Activated CD4-positive, alpha-beta T cell treated with anti-CD3 and anti-CD28 coated beads for 36 hours (primary cell): ENCODE measurements around the gene TP53. TPM values are rescaled to one million over a fixed set of nuclear protein-coding genes. Genes with fewer than 3 reads are reported as not detected.
"Not testable (repeated sequence)": the region's sequence is repeated elsewhere in the genome, so short reads cannot be mapped to it uniquely, and the experiment has no call there.

ENCODE experiments used
- ATAC-seq: fragments of 200-7000 bp; cut with Tn5 transposase; one replicate; pipeline ENCODE4 v1.10.0; 2021; ENCODE audit warnings: mild to moderate bottlenecking, moderate library complexity
- CTCF ChIA-PET: fragments of 350-600 bp; sonication (Branson Sonifier 250); formaldehyde crosslinking; loops from one replicate; lab custom pipeline; 2021; ENCODE audit warnings: antibody characterized with exemption; lab: Charles Lee
- POLR2A ChIA-PET: fragments of 350-600 bp; sonication (Branson Sonifier 250); formaldehyde crosslinking; loops from one replicate; lab custom pipeline; 2021; ENCODE audit warnings: antibody characterized with exemption, inconsistent platforms; lab: Charles Lee
- DNase-seq: peaks from one replicate; pipeline ENCODE4 v3.0.0-alpha.2; 2020
- H3K27ac Mint-ChIP-seq: one replicate; pipeline ENCODE4 v1.8.0; 2021; ENCODE audit warnings: mixed read lengths
- H3K27me3 Mint-ChIP-seq: one replicate; pipeline ENCODE4 v1.8.0; 2021; ENCODE audit warnings: mixed read lengths
- H3K36me3 Mint-ChIP-seq: one replicate; pipeline ENCODE4 v1.8.0; 2021; ENCODE audit warnings: low read depth, mixed read lengths
- H3K4me1 Mint-ChIP-seq: one replicate; pipeline ENCODE4 v1.8.0; 2021; ENCODE audit warnings: mixed read lengths
- H3K4me3 Mint-ChIP-seq: one replicate; pipeline ENCODE4 v1.8.0; 2021; ENCODE audit warnings: mild to moderate bottlenecking, moderate library complexity, mixed read lengths
- H3K9me3 Mint-ChIP-seq: one replicate; pipeline ENCODE4 v1.8.0; 2021; ENCODE audit warnings: low read depth, mixed read lengths
- intact Hi-C, 2 experiments: fragments of 100-400 bp; cut with DNase I in 1 of 2; cut with micrococcal nuclease in 1 of 2; formaldehyde crosslinking; loops; one replicate each; pipeline versions ENCODE4 v1.14.2 to v1.15.1; 2022 to 2024; cut with DNase I, micrococcal nuclease
- total RNA-seq, 2 experiments: library from RNA; stranded (reverse); gene quantifications; one replicate each; pipeline ENCODE4 v1.2.3, GENCODE V29; 2021

Gene TP53
- total RNA-seq, 2 experiments from 2014 or later: 127 to 165 TPM

- Mint-ChIP-seq H3K4me1 (peaks cover 17% of the 10 kb centered on the region), H3K9me3 (no peaks in the 10 kb centered on the region), H3K36me3 (no peaks in the 10 kb centered on the region), H3K4me3 (peak within 1 kb of the TSS; percentile 62), H3K27ac (no peak within 1 kb of the TSS), H3K27me3 (peaks cover 42% of the 10 kb centered on the region)
- peak; percentile 82 for DNase-seq
- intact Hi-C loops: loop anchor here in 1 of 2 experiments (1.0 kb wide), 1 partner anchor 23 kb away; the partner anchor contains the start of gene SAT2
- CTCF ChIA-PET: interaction anchor here (0.6 to 1.3 kb wide), 6 partner anchors 16 to 55 kb away, joined by 3 to 9 read pairs (median 3); partner anchors contain the start of gene TP53
- ATAC-seq: peak; percentile 92
- POLR2A ChIA-PET: interaction anchor here (0.5 to 1.8 kb wide), 6 partner anchors 9 to 80 kb away, joined by 4 to 8 read pairs (median 6); partner anchors contain the start of genes FXR2 and TP53
Observed at GRCh38 chr17:7650509-7651096, 36.7 kb downstream of the TP53 start, which contains the start of gene ATP1B2. Gene ATP1B2 (plus strand): TSS chr17:7650926. CDS start chr17:7651519, 593 bp downstream.

GRCh38 chr17:7647018-7647417 is 40.3 kb downstream of the TP53 start:
- DNase-seq (no peak), ATAC-seq (no peak)
- no peaks in the 10 kb centered on the region for H3K36me3 Mint-ChIP-seq
- H3K4me1 Mint-ChIP-seq: peaks cover 25% of the 10 kb centered on the region
- H3K9me3 Mint-ChIP-seq: no peaks in the 10 kb centered on the region
- no peak overlapping the region for H3K27ac Mint-ChIP-seq
- no peak overlapping the region for H3K4me3 Mint-ChIP-seq
- CTCF ChIA-PET: interaction anchor here (0.6 to 1.6 kb wide), 3 partner anchors 15 to 43 kb away, joined by 3 to 5 read pairs (median 4); no protein-coding TSS in a partner anchor
- POLR2A ChIA-PET: no interaction called here
- H3K27me3 Mint-ChIP-seq: peaks cover 29% of the 10 kb centered on the region
- intact Hi-C loops: no loop called here

GRCh38 chr17:7646457-7646856 is 40.8 kb downstream of the TP53 start:
- ATAC-seq (no peak), DNase-seq (no peak)
- Mint-ChIP-seq H3K9me3 (no peaks in the 10 kb centered on the region), H3K4me1 (peaks cover 23% of the 10 kb centered on the region), H3K27me3 (peaks cover 26% of the 10 kb centered on the region), H3K4me3 (no peak overlapping the region), H3K36me3 (no peaks in the 10 kb centered on the region), H3K27ac (no peak overlapping the region)
- intact Hi-C loops: no loop called here
- ChIA-PET CTCF (interaction anchor here (0.7 to 1.6 kb wide), 4 partner anchors 14 to 152 kb away, joined by 3 to 5 read pairs (median 4); no protein-coding TSS in a partner anchor), POLR2A (no interaction called here)

- ChIA-PET POLR2A (no interaction called here), CTCF (no interaction called here)
- Mint-ChIP-seq H3K27me3 (peaks cover 12% of the 10 kb centered on the region), H3K36me3 (no peaks in the 10 kb centered on the region), H3K4me3 (no peak overlapping the region), H3K4me1 (peaks cover 10% of the 10 kb centered on the region), H3K27ac (no peak overlapping the region), H3K9me3 (no peaks in the 10 kb centered on the region)
- peak; percentile 79 for ATAC-seq
- peak; percentile 18 for DNase-seq
- intact Hi-C loops: no loop called here
Observed at GRCh38 chr17:7644775-7645174, 42.5 kb downstream of the TP53 start.

- CTCF ChIA-PET: interaction anchor here (0.6 to 3.8 kb wide), 6 partner anchors 10 to 58 kb away, joined by 3 to 20 read pairs (median 4); partner anchors contain the start of genes MPDU1, SAT2, SHBG and TP53
- H3K36me3 Mint-ChIP-seq, H3K4me1 Mint-ChIP-seq, H3K27ac Mint-ChIP-seq, H3K27me3 Mint-ChIP-seq, intact Hi-C loops, H3K9me3 Mint-ChIP-seq, ATAC-seq: not testable (repeated sequence)
- DNase-seq: peak; percentile 54
- POLR2A ChIA-PET: interaction anchor here (0.7 to 2.1 kb wide), 8 partner anchors 9 to 62 kb away, joined by 3 to 10 read pairs (median 3); partner anchors contain the start of genes FXR2, SAT2 and TP53
- H3K4me3 Mint-ChIP-seq: peak overlapping the region; percentile 65
Observed at GRCh38 chr17:7641635-7642034, 45.7 kb downstream of the TP53 start.

- no peaks in the 10 kb centered on the region for H3K27me3 Mint-ChIP-seq
- ChIA-PET CTCF (interaction anchor here (0.9 to 3.8 kb wide), 4 partner anchors 9 to 57 kb away, joined by 3 to 20 read pairs (median 4); partner anchors contain the start of genes MPDU1, SAT2 and SHBG), POLR2A (interaction anchor here (0.9 to 2.1 kb wide), 2 partner anchors 9 to 47 kb away, joined by 5 to 6 read pairs; partner anchors contain the start of gene TP53)
- ATAC-seq: no peak
- intact Hi-C loops: no loop called here
- H3K4me1 Mint-ChIP-seq: peaks cover 9% of the 10 kb centered on the region
- no peak overlapping the region for H3K27ac Mint-ChIP-seq
- H3K9me3 Mint-ChIP-seq: no peaks in the 10 kb centered on the region
- no peak for DNase-seq
- H3K36me3 Mint-ChIP-seq: no peaks in the 10 kb centered on the region
- no peak overlapping the region for H3K4me3 Mint-ChIP-seq
Observed at GRCh38 chr17:7640783-7641182, 46.5 kb downstream of the TP53 start.

- Mint-ChIP-seq H3K4me1 (no peaks in the 10 kb centered on the region), H3K9me3 (no peaks in the 10 kb centered on the region), H3K27me3 (no peaks in the 10 kb centered on the region), H3K27ac (no peak overlapping the region), H3K4me3 (no peak overlapping the region), H3K36me3 (no peaks in the 10 kb centered on the region)
- POLR2A ChIA-PET: no interaction called here
- intact Hi-C loops: no loop called here
- CTCF ChIA-PET: interaction anchor here (1.1 kb wide), 1 partner anchor 8 kb away, joined by 5 read pairs; the partner anchor contains the start of gene SAT2
- DNase-seq (no peak), ATAC-seq (no peak)
Observed at GRCh38 chr17:7636163-7636562, 51.1 kb downstream of the TP53 start.

GRCh38 chr17:7634384-7634783 is 52.9 kb downstream of the TP53 start:
- ChIA-PET CTCF (interaction anchor here (0.5 to 4.9 kb wide), 4 partner anchors 8 to 206 kb away, joined by 3 to 20 read pairs (median 4); partner anchors contain the start of gene ATP1B2), POLR2A (no interaction called here)
- Mint-ChIP-seq H3K36me3 (no peaks in the 10 kb centered on the region), H3K9me3 (no peaks in the 10 kb centered on the region), H3K27ac (no peak overlapping the region), H3K4me3 (no peak overlapping the region), H3K4me1 (no peaks in the 10 kb centered on the region), H3K27me3 (no peaks in the 10 kb centered on the region)
- intact Hi-C loops: loop anchor here in 1 of 2 experiments (5.0 kb wide), 1 partner anchor 38 kb away; no protein-coding TSS in a partner anchor
- DNase-seq (peak; percentile 60), ATAC-seq (peak; percentile 37)

GRCh38 chr17:7633093-7633492 is 54.2 kb downstream of the TP53 start:
- intact Hi-C loops: loop anchor here in 1 of 2 experiments (5.0 kb wide), 1 partner anchor 39 kb away; no protein-coding TSS in a partner anchor
- POLR2A ChIA-PET: interaction anchor here (0.6 kb wide), 1 partner anchor 49 kb away, joined by 7 read pairs; no protein-coding TSS in a partner anchor

GRCh38 chr17:7632492-7632894 is 54.8 kb downstream of the TP53 start:
- H3K4me1 Mint-ChIP-seq: peaks cover 2% of the 10 kb centered on the region
- no peak overlapping the region for H3K4me3 Mint-ChIP-seq
- no peaks in the 10 kb centered on the region for H3K27me3 Mint-ChIP-seq
- ATAC-seq (peak; percentile 46), DNase-seq (peak; percentile 59)
- CTCF ChIA-PET: interaction anchor here (0.6 to 4.9 kb wide), 15 partner anchors 10 to 407 kb away, joined by 3 to 20 read pairs (median 5); partner anchors contain the start of genes ATP1B2, TP53 and WRAP53
- POLR2A ChIA-PET: interaction anchor here (0.6 kb wide), 2 partner anchors 9 to 49 kb away, joined by 3 to 7 read pairs; no protein-coding TSS in a partner anchor
- no peaks in the 10 kb centered on the region for H3K36me3 Mint-ChIP-seq
- no peaks in the 10 kb centered on the region for H3K9me3 Mint-ChIP-seq
- no peak overlapping the region for H3K27ac Mint-ChIP-seq
- intact Hi-C loops: loop anchor here (1.0 to 5.0 kb wide), 3 partner anchors 40 to 86 kb away; partner anchors contain the start of gene WRAP53 (in 2 of the 2)

More at GRCh38 chr17:7633093-7633492, 54.2 kb downstream of the TP53 start:
- Mint-ChIP-seq H3K4me1 (no peaks in the 10 kb centered on the region), H3K27me3 (no peaks in the 10 kb centered on the region), H3K9me3 (no peaks in the 10 kb centered on the region), H3K27ac (no peak overlapping the region), H3K4me3 (no peak overlapping the region), H3K36me3 (no peaks in the 10 kb centered on the region)
- DNase-seq: no peak
- CTCF ChIA-PET: interaction anchor here (0.7 to 4.9 kb wide), 12 partner anchors 9 to 407 kb away, joined by 3 to 20 read pairs (median 5); partner anchors contain the start of genes ATP1B2, TP53 and WRAP53
- ATAC-seq: no peak
